Cerebellar nuclear complex (tissue), 1 donor: ENCODE data around the gene IGSF1.

Experiments
- DNase-seq, 2 experiments: peaks; one replicate each; lab custom pipeline; 2025; lab: John Stamatoyannopoulos, UW

The IGSF1 gene, protein sequence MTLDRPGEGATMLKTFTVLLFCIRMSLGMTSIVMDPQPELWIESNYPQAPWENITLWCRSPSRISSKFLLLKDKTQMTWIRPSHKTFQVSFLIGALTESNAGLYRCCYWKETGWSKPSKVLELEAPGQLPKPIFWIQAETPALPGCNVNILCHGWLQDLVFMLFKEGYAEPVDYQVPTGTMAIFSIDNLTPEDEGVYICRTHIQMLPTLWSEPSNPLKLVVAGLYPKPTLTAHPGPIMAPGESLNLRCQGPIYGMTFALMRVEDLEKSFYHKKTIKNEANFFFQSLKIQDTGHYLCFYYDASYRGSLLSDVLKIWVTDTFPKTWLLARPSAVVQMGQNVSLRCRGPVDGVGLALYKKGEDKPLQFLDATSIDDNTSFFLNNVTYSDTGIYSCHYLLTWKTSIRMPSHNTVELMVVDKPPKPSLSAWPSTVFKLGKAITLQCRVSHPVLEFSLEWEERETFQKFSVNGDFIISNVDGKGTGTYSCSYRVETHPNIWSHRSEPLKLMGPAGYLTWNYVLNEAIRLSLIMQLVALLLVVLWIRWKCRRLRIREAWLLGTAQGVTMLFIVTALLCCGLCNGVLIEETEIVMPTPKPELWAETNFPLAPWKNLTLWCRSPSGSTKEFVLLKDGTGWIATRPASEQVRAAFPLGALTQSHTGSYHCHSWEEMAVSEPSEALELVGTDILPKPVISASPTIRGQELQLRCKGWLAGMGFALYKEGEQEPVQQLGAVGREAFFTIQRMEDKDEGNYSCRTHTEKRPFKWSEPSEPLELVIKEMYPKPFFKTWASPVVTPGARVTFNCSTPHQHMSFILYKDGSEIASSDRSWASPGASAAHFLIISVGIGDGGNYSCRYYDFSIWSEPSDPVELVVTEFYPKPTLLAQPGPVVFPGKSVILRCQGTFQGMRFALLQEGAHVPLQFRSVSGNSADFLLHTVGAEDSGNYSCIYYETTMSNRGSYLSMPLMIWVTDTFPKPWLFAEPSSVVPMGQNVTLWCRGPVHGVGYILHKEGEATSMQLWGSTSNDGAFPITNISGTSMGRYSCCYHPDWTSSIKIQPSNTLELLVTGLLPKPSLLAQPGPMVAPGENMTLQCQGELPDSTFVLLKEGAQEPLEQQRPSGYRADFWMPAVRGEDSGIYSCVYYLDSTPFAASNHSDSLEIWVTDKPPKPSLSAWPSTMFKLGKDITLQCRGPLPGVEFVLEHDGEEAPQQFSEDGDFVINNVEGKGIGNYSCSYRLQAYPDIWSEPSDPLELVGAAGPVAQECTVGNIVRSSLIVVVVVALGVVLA (N-terminal part only)

DNA sequence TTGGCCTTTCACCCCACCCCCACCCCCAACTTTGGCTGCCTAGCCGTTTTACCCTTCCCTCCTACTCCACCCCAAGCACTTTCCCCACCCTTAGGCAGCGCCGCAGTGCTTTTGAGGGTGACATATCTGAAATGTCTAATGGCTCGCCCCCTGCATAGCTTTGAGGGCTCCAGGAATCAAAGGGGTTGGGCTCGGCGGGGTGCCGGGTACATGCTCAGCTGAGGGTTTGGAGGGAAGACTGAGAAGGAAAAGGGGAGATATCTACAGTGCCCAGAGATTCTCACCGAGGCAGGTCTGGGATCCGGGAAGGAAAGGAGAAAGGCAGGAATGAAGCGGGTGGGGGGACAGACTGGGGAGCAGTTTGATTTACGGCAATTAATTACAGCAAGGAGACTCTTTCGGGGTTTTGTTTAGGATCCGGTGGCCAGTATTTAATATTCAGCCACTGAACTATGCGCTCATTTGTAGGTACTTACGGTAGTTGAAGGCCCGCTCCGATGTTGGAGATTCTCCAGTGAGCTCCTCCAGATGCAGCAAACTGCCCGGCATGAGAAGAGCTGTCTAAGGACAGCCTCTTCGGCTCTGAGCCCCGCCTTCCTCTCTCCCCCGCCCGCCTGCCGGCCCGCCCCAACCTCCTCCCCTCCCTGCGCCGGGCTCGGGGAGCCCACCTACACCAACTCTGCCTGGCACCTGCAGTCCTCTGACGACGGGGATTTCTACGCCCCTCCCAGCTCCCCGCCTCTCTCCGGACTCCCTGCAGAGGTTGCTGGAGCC is at the start of gene IGSF1:
TSS of gene IGSF1 (minus strand) at position 569 of the 774 bp plus-strand sequence. CDS start 2,632 bp downstream, outside the sequence.
- no peak for DNase-seq

DNA sequence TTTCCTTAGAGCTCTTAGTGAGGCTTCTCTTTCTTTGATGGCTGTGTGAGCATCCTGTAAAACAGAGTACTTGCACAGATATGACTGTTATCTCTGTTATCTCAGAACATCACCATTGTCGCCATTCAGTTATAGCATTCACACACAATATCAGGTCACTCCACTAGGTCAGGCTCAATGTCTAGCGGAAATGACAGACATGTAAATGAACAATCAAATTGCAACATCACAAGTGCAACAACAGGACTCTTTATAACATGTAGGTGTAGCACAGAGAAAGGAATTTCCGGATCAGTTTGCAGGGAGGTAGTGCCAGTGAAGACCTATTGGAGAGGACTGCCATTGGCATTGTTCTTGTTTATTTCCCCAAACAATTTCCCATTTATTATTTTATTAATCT is 43.2 kb upstream of the IGSF1 start:
- DNase-seq = no peak

DNA sequence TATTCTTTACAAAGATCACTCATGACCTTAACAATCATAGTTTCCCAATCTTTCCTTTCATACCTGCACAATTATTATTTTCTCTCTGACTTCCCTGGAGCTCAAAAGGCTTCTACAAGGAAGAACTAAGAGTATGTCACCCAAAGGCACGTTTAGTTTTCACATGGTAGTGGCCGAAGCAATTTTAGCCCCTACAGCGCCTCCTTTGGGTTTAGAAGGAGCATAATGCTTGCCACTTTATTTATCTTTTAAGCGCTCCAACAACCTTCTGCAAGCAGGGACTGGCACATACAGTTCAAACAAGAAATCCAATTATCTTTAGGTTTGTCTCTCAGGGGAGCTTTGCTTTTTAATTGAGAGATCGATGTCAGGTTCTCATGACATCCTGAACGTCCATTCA is 42.0 kb upstream of the IGSF1 start:
- DNase-seq = no peak

DNA sequence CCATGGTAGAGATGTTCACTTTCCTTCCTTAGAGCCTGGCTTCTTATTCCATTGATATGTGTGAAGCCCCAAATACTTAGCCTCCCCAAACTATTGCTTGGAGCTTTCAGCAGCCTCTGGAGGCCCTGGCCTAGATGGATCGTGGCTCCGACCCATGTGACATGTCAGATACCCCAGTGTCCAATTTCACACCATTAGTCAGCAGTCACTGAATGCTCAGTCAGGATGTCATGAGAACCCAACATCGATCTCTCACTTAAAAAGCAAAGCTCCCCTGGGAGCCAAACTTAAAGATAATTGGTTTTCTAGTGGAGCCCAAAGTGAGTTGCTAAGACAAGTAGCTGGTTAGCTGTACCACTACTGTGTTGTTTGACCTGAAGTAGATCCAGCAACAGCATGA is 41.6 kb upstream of the IGSF1 start:
- no peak for DNase-seq

DNA sequence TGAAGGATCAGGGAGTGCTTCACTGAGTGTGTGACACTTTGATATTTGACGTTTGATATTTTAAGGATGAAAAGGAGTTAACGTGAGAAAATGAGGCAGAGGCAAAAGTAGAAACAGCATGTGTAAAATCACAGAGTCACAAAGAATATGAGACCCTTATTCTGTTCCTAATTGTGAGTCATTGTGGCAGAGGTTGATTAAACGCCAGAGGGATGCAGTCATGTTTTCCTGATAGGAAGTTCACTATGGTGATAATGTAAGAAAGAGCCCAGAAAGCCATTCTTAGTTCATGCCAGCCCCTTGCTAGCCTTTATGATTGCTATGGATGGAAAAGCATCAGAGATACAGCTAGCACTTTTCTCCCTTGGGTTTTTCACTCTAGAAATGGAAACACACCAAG is 33.5 kb upstream of the IGSF1 start:
- DNase-seq = no peak

DNA sequence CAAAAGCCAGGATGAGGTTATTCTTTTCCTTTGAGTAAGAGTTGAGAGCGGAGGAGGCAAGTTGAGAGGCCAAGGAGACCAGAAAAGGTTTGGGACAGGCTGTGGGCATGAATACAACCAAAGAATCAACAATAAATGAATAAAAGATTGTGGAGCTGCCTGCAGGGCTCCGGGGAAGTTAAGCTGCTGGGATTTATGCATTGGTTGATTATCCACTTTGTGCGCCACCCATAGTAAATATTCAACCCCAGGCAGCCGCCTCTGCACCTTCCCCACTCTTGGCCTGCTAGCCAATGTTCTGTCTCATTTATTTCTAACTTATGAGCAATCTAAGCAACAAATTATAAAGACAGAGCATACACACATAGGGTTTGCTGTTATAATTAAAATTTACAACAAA is 28.2 kb upstream of the IGSF1 start:
- no peak for DNase-seq

DNA sequence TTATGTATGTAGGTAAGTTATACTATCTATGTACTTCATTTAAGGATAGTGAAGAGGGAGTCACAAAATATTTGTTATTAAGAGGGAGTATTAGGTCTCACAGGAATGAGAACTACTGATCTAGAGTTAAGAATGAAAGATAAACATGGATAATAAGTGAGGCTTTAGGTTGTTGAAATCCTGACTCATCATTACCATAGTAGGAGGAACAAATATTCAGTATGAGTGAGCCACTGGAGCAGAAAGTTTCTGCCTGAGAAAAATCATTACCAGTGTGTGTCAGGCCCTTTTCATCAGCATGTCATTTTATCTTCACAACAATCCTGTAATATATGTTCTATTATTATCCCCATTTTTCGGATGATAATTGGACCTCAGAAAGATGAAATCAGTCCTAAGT is 27.2 kb upstream of the IGSF1 start:
- no peak for DNase-seq

DNA sequence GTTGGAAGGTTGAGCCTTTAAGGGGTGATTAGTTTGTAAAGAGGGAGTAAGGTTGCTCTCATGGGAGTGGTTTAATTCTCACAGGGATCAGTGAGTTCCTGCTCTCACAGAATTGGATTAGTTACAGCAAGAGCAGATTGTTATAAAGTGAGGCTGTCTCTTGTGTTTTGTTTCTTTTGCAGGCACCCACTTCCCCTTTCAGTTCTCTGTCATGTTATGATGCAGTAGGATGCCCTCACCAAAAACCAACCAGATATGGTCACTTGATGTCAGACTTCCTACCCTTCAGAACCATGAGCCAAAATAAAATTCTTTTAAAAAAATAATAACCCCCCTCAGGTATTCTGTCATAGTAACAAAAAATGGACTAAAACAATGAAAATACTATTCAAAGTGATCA is 19.9 kb upstream of the IGSF1 start:
- no peak for DNase-seq

DNA sequence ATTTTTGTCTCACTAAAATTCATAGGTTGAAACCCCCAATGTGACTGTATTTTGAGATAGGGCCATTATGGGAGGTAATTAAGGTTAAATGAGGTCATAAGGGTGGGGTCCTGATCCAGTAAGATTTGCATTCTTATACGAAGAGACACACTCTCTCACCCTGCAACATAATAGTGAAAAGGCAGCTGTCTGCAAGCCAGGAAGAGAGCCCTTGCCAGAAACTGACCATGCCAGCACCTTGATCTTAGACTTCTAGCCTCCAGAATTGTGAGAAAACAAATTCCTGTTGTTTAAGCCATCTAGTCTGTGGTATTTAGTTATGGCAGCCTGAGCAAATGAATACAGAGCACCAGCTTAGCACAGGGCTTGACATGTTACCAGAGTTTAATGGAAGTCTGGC is 17.5 kb upstream of the IGSF1 start:
- no peak for DNase-seq

DNA sequence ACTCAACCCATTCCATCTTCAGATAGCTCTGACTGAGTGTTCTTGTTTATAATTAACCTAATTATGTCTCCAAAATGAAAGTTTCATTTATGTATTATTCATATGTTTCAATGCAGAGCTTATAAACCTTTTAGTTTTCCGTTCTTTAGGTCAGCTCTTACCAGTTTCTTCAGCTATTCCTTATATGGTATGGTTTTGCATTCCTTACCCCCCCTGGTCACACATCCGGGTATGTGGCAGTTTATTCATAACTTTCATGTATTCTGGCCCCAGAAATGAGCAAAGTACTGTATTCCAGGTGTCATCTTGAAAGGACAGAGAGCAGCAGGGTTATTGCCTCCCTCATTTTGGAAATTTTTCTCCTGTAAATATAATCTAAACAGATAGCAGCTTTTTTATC is 16.8 kb upstream of the IGSF1 start:
- DNase-seq = no peak

DNA sequence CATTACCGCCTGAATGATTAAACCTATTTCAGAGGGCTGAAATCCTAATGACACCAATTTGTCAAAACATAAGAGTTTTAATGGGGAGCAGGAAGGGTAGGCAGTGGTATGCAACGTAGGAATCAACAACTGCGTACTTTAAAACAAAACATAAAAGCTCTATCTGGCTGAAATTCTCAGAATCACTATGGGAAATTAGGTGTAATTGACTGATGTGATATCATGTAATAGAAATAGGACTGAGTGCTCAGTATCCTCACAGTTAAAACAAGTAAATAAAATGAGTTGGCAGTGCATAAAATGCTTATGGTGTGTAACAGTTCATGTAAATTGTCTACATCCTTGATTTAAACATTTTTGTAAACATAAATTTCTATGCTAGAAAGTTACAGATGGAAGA is 13.6 kb upstream of the IGSF1 start:
- DNase-seq = no peak

DNA sequence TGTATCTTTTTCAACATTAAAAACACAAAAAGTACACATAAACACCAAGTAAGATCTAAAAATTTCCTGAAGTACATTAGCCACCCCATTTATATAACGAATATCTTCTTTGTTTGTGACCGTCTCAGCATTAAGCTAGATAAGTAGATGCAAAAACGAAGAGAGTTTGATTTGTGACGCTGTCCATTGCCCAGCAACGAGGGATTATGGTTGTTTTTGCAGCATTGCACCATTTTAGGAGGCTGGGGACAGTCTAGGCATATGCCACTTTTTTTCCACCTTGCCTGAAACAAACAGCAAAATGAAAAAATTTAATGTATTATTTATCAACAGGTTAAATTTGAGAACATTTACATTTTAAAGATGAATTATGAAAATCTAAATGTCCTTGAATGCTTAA is 12.0 kb upstream of the IGSF1 start:
- DNase-seq = no peak

DNA sequence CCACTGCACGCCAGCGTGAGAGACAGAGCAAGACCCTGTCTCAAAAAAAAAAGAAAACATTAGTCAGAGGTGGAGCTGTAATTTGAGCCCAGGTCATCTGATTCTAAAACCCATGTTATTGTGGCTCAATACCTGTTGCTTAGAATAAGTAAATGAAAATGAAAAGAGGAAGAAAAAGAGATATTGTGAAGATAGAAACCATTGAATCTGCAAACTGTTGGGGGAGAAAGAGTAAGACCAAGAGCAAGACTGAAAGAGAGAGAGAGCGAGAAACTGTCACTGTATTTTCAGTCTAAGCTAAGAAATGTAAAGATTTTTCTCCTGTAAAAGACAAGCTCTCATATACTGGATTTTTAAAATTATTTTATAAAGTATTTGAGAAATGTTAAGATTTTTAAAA is 9.7 kb upstream of the IGSF1 start:
- no peak for DNase-seq

DNA sequence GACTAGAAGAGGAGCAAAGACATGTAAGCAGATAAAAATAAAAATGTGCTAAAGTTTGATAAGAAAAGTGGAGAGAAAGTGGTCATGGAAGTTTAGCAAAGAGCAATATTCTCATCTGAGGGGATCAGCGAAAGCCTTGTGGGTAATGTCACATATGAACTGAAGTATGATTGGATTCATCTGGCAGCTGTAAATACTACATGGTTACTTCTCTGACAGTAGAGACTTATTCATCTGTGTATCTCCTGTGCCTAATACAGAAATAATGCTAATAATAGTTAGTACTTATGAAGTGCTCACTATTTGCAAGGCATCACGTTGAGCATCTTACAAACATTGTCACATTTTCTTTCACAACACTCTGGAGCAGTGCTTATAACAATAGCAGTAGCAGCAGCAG is 8.9 kb upstream of the IGSF1 start:
- DNase-seq = no peak

DNA sequence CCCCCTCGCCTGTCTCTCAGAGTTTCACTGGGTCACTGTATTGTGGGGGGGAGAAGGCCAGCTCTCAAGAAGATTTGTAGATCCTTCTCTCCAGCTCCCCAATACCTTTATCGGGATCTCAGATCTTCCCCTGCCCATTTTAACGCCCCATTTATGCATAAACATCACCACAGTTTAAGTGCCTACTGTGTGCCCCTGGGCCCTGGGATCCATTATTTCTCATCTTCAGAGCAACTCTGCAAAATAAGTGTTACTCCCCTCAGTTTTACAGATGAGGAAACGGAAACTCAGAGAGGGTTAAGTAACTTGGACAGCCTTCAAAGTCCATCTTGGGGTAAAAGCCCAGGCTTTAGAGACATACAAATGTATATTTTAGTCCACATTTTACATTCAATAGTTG is 421 bp upstream of the IGSF1 start:
- DNase-seq = no peak

DNA sequence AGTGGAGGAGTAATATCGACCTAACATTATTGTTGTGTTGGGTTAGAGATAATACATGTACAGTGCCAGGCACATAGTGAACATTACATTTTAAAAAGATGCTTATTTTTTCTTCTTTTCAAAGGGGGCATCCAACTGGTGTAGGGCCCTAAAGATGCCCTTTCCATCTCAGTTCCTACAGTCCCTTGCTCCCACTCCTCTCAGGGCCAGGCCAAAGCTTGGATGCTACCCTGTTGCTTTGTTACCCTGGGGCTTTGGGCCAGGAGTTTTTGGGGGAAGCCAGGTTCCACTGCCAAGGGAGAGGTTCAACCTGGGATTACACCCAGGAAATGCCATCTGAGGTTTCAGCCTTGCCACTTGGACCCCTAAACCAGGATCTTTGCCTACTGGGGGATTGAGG is 918 bp downstream of the IGSF1 start:
- DNase-seq = no peak

DNA sequence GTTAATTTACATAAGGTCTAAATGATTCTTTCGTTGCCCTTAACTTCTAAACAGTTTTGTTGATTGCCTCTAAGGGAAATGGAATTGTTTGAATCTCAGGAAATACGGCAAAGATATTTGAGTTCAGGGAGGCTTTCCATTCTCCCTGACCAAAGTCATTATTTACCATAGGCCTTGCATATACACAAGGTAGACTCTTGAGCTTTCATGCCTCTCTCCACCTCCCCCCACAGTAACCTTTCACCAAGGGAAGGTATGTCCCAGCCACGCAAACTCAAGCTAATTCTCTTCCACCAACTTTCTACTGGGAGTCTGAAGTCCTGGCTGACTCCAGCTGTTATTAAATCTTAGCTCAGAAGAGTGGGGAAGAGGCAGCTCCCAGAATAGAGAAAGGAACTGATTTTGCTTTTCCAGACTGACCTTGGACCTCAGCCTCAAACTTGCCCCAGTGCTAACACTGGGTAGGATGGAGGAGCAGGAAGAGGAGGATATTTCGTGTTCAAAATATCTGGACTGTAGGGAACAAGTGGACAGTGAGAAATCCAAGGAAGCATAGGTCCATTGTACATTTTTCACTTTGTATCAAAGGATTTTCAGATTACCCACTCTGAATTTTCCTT is 1.4 kb downstream of the IGSF1 start:
- DNase-seq = no peak

DNA sequence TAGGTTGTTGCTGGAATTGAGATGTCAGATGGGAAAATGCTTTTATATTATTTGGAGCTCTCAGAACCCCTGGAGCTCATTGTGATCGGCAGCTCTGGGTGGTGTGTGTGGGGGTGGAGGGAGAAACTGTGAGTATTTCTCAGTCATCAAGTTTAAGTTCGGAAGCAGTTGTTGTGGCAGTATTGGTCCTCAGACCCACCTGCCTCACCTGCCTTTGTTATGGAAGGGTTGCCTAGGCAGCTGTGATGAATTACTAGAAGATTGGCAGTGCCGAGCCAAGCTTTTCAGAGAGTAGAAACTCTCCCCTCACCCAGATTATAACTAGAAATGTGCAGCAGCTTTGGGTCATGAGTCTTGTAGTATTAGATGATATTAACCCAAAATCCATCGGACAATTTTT is 9.5 kb downstream of the IGSF1 start:
- DNase-seq = no peak

DNA sequence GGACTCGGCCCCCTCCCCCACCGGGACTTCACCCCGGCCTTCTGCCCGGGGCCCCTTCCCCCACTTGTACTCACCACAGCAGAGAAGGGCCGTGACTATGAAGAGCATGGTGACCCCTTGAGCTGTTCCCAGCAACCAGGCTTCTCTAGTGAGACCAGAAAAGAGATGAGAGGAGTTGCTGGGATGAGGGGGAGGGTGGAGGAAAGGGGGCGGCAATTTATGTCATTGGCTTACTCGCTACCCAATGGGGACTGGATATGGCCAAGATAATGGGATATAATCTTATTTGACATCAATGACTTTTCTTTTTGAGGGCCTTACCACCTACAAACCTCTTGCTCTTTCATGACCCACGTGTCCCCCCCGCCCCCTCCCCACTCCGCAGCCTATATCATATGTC is 9.9 kb downstream of the IGSF1 start:
- no peak for DNase-seq

DNA sequence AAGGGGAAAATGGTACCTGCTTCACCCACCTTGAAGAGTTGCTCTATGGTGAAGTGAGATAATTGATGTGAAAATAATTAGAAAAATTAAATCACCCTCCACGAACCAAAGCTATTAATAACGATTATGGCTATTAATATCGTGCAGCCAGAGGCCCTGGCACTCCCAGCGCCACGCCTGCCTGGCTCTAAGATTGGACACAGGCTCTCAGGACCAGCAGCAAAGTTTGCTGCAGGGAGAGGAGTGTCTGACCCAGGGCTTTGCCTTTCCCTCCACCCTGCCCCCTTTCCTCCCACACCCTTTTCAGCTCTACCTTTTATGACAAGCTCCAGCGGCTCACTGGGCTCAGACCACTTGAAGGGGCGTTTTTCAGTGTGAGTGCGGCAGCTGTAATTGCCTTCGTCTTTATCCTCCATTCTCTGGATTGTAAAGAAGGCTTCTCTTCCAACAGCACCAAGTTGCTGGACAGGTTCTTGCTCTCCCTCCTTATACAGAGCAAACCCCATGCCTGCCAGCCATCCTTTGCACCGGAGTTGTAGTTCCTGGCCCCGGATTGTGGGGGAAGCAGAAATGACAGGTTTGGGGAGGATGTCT is 11.5 kb downstream of the IGSF1 start:
- DNase-seq = no peak

DNA sequence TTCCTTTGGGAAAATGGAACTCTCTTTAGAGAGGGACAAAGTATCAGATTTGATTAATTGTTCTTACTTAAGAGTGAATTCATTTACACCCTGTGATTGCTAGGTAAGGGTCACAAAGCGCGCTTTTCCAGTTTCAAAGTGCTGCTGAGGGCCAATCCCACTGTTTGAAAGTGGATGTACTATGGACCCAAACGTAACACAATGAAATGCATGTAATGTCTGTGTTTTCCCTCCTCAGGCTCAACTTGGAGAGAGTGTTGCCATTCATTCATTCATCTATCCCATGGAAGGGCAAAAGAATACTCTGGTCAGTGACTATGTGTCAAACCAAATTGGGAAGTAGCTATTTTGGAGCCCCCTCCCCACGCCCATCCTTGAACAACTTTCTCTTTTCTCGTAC is 16.1 kb downstream of the IGSF1 start:
- DNase-seq = no peak
